ENCODE results near the gene REG4. TPM values are rescaled to one million over a fixed set of nuclear protein-coding genes. Genes with fewer than 3 reads are reported as not detected.

The REG4 gene
- total RNA-seq, 1 donor from 2014 or later: not detected

DNA sequence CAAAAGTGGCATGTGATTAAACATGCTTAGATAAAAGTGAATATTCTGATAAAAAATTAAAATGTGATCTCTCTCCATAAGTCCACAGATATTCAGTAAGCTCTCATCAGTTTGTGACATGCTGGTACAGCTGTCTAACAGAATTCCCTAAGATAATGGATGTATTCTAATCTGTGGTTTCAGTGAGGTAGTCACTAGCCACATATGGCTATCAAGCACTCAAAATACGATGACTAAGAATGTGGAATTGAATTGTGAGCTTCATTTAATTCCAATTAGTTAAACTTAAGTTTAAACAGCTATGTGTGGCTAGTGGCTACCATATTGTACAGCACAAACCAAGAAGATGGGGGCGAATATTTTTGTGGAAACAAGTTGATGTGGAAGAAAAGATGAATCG, 4.1 kb upstream of the REG4 start:
- DNase-seq (ENCODE audit: low read depth) (peak; percentile 42), FAIRE-seq (no peak)
- Histone ChIP-seq H3K36me3 (ENCODE audit: control insufficient read depth, insufficient read depth, low read length) (no peaks in the 10 kb centered on the region), H3K4me3 (ENCODE audit: low read depth, low read length) (no peak overlapping the region), H3K27me3 (ENCODE audit: control insufficient read depth, insufficient read depth, low read length) (no peaks in the 10 kb centered on the region)
- TF ChIP-seq, protein P1, sequence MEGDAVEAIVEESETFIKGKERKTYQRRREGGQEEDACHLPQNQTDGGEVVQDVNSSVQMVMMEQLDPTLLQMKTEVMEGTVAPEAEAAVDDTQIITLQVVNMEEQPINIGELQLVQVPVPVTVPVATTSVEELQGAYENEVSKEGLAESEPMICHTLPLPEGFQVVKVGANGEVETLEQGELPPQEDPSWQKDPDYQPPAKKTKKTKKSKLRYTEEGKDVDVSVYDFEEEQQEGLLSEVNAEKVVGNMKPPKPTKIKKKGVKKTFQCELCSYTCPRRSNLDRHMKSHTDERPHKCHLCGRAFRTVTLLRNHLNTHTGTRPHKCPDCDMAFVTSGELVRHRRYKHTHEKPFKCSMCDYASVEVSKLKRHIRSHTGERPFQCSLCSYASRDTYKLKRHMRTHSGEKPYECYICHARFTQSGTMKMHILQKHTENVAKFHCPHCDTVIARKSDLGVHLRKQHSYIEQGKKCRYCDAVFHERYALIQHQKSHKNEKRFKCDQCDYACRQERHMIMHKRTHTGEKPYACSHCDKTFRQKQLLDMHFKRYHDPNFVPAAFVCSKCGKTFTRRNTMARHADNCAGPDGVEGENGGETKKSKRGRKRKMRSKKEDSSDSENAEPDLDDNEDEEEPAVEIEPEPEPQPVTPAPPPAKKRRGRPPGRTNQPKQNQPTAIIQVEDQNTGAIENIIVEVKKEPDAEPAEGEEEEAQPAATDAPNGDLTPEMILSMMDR (IDR thresholded peaks at IDR 0.05; ENCODE audit: insufficient read depth, low read length, severe bottlenecking): no peak

DNA sequence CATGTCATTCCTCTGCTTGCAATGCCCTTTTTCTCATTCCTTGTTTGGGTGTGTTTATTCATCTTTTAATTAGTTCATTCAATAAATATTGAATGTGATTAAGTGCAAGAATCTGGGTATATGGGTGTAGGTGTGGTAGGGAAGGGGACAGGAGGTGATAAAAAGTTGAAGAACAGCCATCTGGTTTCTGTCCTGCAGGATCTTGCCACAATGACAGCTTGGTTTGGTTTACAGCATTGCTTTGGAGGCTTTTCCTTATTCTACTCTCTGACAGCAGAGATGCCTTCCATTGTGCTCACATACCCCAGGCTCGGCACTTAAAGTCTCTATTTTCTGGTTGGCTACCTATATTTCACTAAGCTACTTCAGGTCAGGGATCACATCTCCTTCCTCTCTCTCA, 3.0 kb upstream of the REG4 start:
- FAIRE-seq (no peak), DNase-seq (ENCODE audit: low read depth) (no peak)
- no peaks in the 10 kb centered on the region for H3K36me3 ChIP-seq (ENCODE audit: control insufficient read depth, insufficient read depth, low read length)
- no peak overlapping the region for H3K4me3 ChIP-seq (ENCODE audit: low read depth, low read length)
- TF ChIP-seq, protein P1 (IDR thresholded peaks at IDR 0.05; ENCODE audit: insufficient read depth, low read length, severe bottlenecking): no peak
- no peaks in the 10 kb centered on the region for H3K27me3 ChIP-seq (ENCODE audit: control insufficient read depth, insufficient read depth, low read length)

DNA sequence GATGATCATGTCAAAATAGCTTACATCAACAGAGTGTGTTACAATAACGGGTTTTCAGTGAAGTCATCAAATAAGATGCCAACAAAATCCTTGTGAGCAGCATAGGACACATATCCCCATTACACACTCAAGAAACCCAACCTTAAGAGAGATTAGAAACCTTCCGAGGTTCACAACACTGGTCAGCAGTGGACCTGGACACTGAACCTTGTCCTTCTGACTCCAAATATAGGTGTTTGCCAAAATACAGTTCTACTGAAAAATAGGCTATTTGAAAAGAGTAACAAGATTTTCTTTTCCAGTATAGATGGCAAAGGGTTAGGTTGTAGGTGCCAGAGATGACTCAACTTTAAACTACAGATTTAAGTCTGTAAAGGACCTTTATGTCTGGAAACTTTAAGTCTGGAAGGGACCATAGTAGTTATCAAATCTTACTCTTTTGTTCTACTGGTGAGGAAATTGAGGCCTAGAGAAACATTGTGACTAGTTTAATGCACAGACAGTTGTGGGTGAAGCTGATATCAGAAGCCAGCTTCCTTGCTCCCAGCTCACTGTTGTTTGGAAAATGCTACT, 811 bp upstream of the REG4 start:
- H3K27me3 ChIP-seq (ENCODE audit: control insufficient read depth, insufficient read depth, low read length): peaks cover 5% of the 10 kb centered on the region
- FAIRE-seq (no peak), DNase-seq (ENCODE audit: low read depth) (no peak)
- TF ChIP-seq, protein P1 (IDR thresholded peaks at IDR 0.05; ENCODE audit: insufficient read depth, low read length, severe bottlenecking): no peak
- H3K36me3 ChIP-seq (ENCODE audit: control insufficient read depth, insufficient read depth, low read length): no peaks in the 10 kb centered on the region
- H3K4me3 ChIP-seq (ENCODE audit: low read depth, low read length): no peak overlapping the region

DNA sequence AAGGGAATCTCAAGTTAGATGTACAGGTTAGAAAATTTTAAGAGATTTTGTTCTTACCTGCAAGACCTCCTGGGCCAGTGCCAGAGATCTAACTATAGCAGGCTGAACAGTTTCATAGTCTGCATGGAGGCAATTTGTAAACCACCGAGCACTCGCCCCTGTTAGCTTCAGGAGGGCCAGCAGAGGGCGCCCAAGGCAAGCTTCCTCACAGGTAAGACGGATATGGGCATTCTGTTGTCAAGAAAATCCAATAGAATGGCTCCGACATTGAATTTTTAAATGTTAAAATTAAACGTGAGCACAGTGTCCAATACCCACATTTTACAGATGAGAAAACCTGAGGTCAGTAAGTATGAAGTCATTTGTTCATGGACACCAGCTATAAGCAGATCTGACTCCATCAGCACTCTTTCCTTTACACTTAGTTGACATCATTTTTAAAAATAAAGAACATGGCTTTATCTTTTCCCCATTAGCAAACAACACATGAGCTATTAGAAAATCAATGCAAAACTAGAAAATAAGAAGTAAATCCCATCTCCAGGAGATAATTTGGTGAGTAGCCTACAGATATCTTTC, 2.2 kb downstream of the REG4 start:
- TF ChIP-seq, protein P1 (IDR thresholded peaks at IDR 0.05; ENCODE audit: insufficient read depth, low read length, severe bottlenecking): peak; percentile 85
- DNase-seq (ENCODE audit: low read depth) (peak; percentile 57), FAIRE-seq (no peak)
- no peaks in the 10 kb centered on the region for H3K36me3 ChIP-seq (ENCODE audit: control insufficient read depth, insufficient read depth, low read length)
- no peak overlapping the region for H3K4me3 ChIP-seq (ENCODE audit: low read depth, low read length)
- peaks cover 5% of the 10 kb centered on the region for H3K27me3 ChIP-seq (ENCODE audit: control insufficient read depth, insufficient read depth, low read length)

DNA sequence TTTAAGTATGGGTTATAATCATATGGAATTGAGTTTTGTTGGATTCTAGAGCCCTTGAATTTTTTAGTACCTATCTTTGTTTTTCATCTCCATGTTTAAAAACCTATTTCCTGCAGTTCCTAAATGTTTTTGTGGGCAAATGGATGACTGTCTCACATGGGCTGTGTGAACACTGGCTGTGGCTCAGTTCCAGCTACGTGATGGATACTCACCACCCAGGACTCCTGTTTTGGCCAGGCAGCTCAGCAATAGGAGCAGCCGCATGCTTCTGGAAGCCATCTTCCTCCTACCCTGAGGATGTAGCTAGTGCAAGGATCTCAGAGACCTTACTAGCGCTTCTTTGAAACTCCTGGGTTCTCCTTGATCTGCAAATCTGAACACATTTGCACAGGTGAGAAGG, 2.8 kb downstream of the REG4 start:
- FAIRE-seq (no peak), DNase-seq (ENCODE audit: low read depth) (peak; percentile 9)
- H3K4me3 ChIP-seq (ENCODE audit: low read depth, low read length): no peak overlapping the region
- no peaks in the 10 kb centered on the region for H3K36me3 ChIP-seq (ENCODE audit: control insufficient read depth, insufficient read depth, low read length)
- H3K27me3 ChIP-seq (ENCODE audit: control insufficient read depth, insufficient read depth, low read length): peaks cover 5% of the 10 kb centered on the region
- TF ChIP-seq, protein P1 (IDR thresholded peaks at IDR 0.05; ENCODE audit: insufficient read depth, low read length, severe bottlenecking): no peak

DNA sequence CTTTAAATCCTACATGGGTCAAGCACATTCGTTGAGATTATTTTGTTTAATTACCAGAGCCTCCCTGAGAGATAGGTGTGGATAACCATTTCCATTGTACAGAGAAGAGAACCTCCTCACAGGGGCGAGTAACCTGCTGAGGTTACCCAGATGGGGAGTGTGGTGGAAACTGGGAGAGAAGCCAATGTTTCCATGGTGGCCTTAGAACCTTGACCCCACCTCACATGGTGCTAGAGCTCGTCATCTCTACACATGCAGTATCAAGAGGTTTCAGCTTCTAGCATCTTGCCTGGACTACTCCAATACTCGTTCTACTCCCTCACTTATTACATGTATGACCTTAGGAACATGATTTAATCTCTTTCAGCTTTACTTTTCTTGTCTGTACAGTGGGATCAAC, 4.8 kb downstream of the REG4 start:
- Histone ChIP-seq H3K4me3 (ENCODE audit: low read depth, low read length) (no peak overlapping the region), H3K36me3 (ENCODE audit: control insufficient read depth, insufficient read depth, low read length) (no peaks in the 10 kb centered on the region), H3K27me3 (ENCODE audit: control insufficient read depth, insufficient read depth, low read length) (peaks cover 5% of the 10 kb centered on the region)
- DNase-seq (ENCODE audit: low read depth) (no peak), FAIRE-seq (no peak)
- TF ChIP-seq, protein P1 (IDR thresholded peaks at IDR 0.05; ENCODE audit: insufficient read depth, low read length, severe bottlenecking): no peak

Measured in bronchial epithelial cell (primary cell).